PC-9 (cell line): ENCODE data around the gene COQ4. TPM values are rescaled to one million over a fixed set of nuclear protein-coding genes. Genes with fewer than 3 reads are reported as not detected.

Source experiments
- BruUV-seq: library from RNA; stranded (reverse); fragments of 400-500 nt; replicated peaks from 2 replicates; lab custom pipeline; 2021; lab: Mats Ljungman, UMichigan
- CTCF ChIA-PET: fragments of 300-600 bp; sonication (Branson Sonifier 250); formaldehyde crosslinking; loops from one replicate; lab custom pipeline; 2022; ENCODE audit warnings: antibody characterized with exemption; lab: Charles Lee
- POLR2A ChIA-PET: fragments of 300-600 bp; sonication (Branson Sonifier 250); formaldehyde crosslinking; loops from one replicate; lab custom pipeline; 2022; ENCODE audit warnings: antibody characterized with exemption; ENCODE audit not compliant: unreplicated experiment; lab: Charles Lee
- DNase-seq, 2 experiments: peaks; one replicate each; pipeline versions ENCODE4 v3.0.0 to v3.0.0-alpha.2; 2015 to 2022; ENCODE audit warnings: mixed read lengths in 1 of 2
- H2AFZ ChIP-seq: fragments of 200-600 bp; sonication (generic); 2 replicates; pipeline ENCODE4 v1.8.1; 2017; ENCODE audit warnings: antibody characterized with exemption
- H3F3A ChIP-seq: fragments of 200-600 bp; sonication (generic); 2 replicates; pipeline ENCODE4 v1.8.1; 2017; ENCODE audit warnings: antibody characterized with exemption, mild to moderate bottlenecking, low read depth; ENCODE audit not compliant: insufficient read depth
- H3K27ac ChIP-seq: fragments of 200-600 bp; sonication (generic); 2 replicates; pipeline ENCODE4 v1.6.1; 2016; ENCODE audit warnings: mixed run types
- H3K27me3 ChIP-seq: fragments of 200-600 bp; sonication (generic); 2 replicates; pipeline ENCODE4 v1.6.1; 2016; ENCODE audit warnings: low read depth, mixed run types; ENCODE audit not compliant: insufficient read depth
- H3K36me3 ChIP-seq: fragments of 200-600 bp; sonication (generic); 2 replicates; pipeline ENCODE4 v1.6.1; 2016; ENCODE audit warnings: low read depth, mixed run types
- H3K4me1 ChIP-seq: fragments of 200-600 bp; sonication (generic); replicated peaks from 2 replicates; pipeline ENCODE4 v1.6.1; 2016; ENCODE audit warnings: mixed run types; ENCODE audit not compliant: insufficient read depth
- H3K4me2 ChIP-seq: fragments of 200-600 bp; sonication (generic); 2 replicates; pipeline ENCODE4 v1.6.1; 2017; ENCODE audit warnings: mixed run types
- H3K4me3 ChIP-seq: fragments of 200-600 bp; sonication (generic); 2 replicates; pipeline ENCODE4 v1.6.1; 2016; ENCODE audit warnings: mixed run types
- H3K79me2 ChIP-seq: fragments of 200-600 bp; sonication (generic); 2 replicates; pipeline ENCODE4 v1.6.1; 2017; ENCODE audit warnings: low read depth, mixed run types
- H3K9me2 ChIP-seq: fragments of 200-600 bp; sonication (generic); 2 replicates; pipeline ENCODE4 v1.8.1; 2017; ENCODE audit warnings: mild to moderate bottlenecking; ENCODE audit not compliant: insufficient read depth
- H3K9me3 ChIP-seq: fragments of 200-600 bp; sonication (generic); 2 replicates; pipeline ENCODE4 v1.8.1; 2016; ENCODE audit warnings: low read depth; ENCODE audit not compliant: insufficient read depth
- H4K20me1 ChIP-seq: fragments of 200-600 bp; sonication (generic); 2 replicates; pipeline ENCODE4 v1.8.1; 2017; ENCODE audit not compliant: insufficient read depth
- EZH2 ChIP-seq: fragments of 200-600 bp; sonication (generic); IDR thresholded peaks from 2 replicates; pipeline ENCODE4 v1.8.0; 2017; ENCODE audit warnings: antibody characterized with exemption, low read depth
- intact Hi-C: fragments of 100-400 bp; cut with micrococcal nuclease; formaldehyde crosslinking; loops from one replicate; pipeline ENCODE4 v1.10.0; 2022; ENCODE audit not compliant: unreplicated experiment
- total RNA-seq: library from RNA; stranded (reverse); gene quantifications from 2 replicates; pipeline ENCODE4 v1.2.3, GENCODE V29; 2021
- TF ChIP-seq, protein P1 (sequence below): fragments of 200-600 bp; sonication (generic); conservative IDR thresholded peaks from 2 replicates; pipeline ENCODE4 v1.6.1; 2017; ENCODE audit warnings: mixed run types, antibody characterized with exemption, mild to moderate bottlenecking, moderate library complexity

COQ4 gene
- total RNA-seq, 1 experiment from 2014 or later = 81.8 TPM

DNA sequence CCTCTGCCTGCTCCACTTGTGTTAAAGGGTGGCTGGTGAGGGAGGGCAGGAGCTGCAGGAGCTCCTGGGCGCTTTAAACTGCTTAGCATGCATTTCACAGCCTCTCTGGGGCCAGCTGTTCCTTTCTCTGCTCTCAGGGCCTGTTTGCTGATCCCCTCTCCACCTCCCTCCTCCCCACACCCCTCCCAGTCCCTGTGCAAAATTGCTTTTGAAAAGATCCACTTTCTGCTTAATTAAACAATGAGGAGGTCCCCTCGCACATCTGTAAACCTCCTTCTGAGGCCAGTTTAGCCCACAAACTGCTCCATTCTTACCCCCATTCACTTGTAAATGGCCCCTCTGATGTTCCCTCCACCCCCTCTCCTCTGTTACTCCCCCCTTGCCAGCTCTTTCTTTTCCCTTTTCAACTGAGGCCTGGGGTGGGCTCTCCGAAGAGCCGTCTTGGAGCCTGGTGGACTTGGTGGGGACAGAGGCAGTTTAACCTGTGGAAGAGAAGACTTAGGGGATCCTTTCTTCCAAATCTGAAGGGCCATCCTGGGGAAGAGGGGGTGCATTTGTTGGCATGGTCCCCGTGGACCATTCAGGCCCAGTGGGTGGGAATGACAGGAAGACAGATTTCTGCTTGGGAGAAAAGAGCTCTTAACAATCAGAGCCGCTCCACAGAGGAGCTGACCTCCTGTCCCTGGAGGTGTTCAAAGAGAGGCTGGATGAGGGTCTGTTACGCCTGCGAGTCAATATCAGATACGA is 60.5 kb downstream of the COQ4 start:
- ChIA-PET POLR2A (no interaction called here), CTCF (no interaction called here)
- no peak overlapping the region for H3K4me3 ChIP-seq
- no peaks in the 10 kb centered on the region for H3K36me3 ChIP-seq
- H3K4me2 ChIP-seq = no peak overlapping the region
- TF ChIP-seq, protein P1, sequence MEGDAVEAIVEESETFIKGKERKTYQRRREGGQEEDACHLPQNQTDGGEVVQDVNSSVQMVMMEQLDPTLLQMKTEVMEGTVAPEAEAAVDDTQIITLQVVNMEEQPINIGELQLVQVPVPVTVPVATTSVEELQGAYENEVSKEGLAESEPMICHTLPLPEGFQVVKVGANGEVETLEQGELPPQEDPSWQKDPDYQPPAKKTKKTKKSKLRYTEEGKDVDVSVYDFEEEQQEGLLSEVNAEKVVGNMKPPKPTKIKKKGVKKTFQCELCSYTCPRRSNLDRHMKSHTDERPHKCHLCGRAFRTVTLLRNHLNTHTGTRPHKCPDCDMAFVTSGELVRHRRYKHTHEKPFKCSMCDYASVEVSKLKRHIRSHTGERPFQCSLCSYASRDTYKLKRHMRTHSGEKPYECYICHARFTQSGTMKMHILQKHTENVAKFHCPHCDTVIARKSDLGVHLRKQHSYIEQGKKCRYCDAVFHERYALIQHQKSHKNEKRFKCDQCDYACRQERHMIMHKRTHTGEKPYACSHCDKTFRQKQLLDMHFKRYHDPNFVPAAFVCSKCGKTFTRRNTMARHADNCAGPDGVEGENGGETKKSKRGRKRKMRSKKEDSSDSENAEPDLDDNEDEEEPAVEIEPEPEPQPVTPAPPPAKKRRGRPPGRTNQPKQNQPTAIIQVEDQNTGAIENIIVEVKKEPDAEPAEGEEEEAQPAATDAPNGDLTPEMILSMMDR = no peak
- TF ChIP-seq EZH2 = no peak
- no peaks in the 10 kb centered on the region for H4K20me1 ChIP-seq
- no peaks in the 10 kb centered on the region for H3K27me3 ChIP-seq
- H3K9me2 ChIP-seq = no peaks in the 10 kb centered on the region
- intact Hi-C loops = no loop called here
- no peak overlapping the region for H3K27ac ChIP-seq
- no peaks in the 10 kb centered on the region for H3F3A ChIP-seq
- no peaks in the 10 kb centered on the region for H3K4me1 ChIP-seq
- DNase-seq = no peak
- H3K9me3 ChIP-seq = no peaks in the 10 kb centered on the region
- H3K79me2 ChIP-seq = no peaks in the 10 kb centered on the region
- H2AFZ ChIP-seq = no peak overlapping the region
- no TSS peak for BruUV-seq

Other genes starting within 250 kb of the COQ4 start
- gene PTGES2, start 195.1 kb upstream of the COQ4 start, total RNA-seq = 95.2 and 124 TPM in 2 replicates
- 430 and 537 TPM in 2 replicates for gene LCN2, start 173.4 kb upstream of the COQ4 start, total RNA-seq
- 154 and 213 TPM in 2 replicates for gene BBLN, start 162.6 kb upstream of the COQ4 start, total RNA-seq
- gene CIZ1, start 131.3 kb upstream of the COQ4 start, total RNA-seq = 164 and 213 TPM in 2 replicates
- gene DNM1, start 119.5 kb upstream of the COQ4 start, total RNA-seq = 134 and 148 TPM in 2 replicates
- gene GOLGA2, start 46.8 kb upstream of the COQ4 start, total RNA-seq = 175 and 188 TPM in 2 replicates
- gene SWI5, start 46.6 kb upstream of the COQ4 start, total RNA-seq = 70.4 and 86.0 TPM in 2 replicates
- gene TRUB2, start 392 bp upstream of the COQ4 start, total RNA-seq = 47.6 and 62.1 TPM in 2 replicates
- gene SLC27A4, start 17.7 kb downstream of the COQ4 start, total RNA-seq = 27.3 and 30.4 TPM in 2 replicates
- 98.1 and 101 TPM in 2 replicates for gene URM1, start 48.5 kb downstream of the COQ4 start, total RNA-seq
- gene CERCAM, start 98.0 kb downstream of the COQ4 start, total RNA-seq = 87.2 and 111 TPM in 2 replicates
- 49.4 and 58.2 TPM in 2 replicates for gene ODF2, start 133.2 kb downstream of the COQ4 start, total RNA-seq
- 67.2 and 74.2 TPM in 2 replicates for gene GLE1, start 181.9 kb downstream of the COQ4 start, total RNA-seq
- gene SPTAN1, start 229.7 kb downstream of the COQ4 start, total RNA-seq = 214 and 239 TPM in 2 replicates